ENCODE data around the gene C10orf95. TPM values are rescaled to one million over a fixed set of nuclear protein-coding genes. Genes with fewer than 3 reads are reported as not detected.

The C10orf95 gene
- polyA plus RNA-seq, 2 donors: 0.37 to 0.65 TPM

DNA sequence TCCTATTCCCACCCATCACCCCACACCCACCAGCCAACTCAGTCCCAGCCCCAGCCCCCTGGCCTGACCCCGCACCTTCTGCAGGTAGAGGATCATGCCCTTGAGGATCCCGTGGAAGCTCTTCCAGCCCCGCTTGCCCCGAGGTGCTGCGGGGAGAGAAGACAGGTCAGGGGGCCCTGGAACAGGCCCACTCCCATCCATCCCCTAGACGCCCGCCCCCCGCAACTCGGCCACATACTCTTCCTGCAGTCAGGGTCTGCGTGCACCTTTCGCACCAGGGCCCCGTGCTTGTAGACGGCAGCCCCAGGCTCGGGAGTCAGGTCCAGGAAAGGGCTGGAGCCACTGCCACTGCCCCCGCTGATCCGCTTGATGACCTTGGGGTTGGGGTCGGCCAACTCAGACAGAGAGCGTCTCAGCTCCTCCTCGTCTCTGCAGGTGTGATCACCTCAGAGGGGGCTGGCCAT lies 46.2 kb downstream of the C10orf95 start:
- Histone ChIP-seq H3K9me3 (ENCODE audit: control insufficient read depth in 2 of 2, insufficient read depth in 1 of 2, low read depth in 1 of 2, low read length in 1 of 2) (no peaks in the 10 kb centered on the region), H3K4me3 (ENCODE audit: low read depth in 1 of 2, low read length in 2 of 2) (no peak overlapping the region), H3K36me3 (ENCODE audit: control insufficient read depth in 2 of 2, insufficient read depth in 2 of 2, low read length in 1 of 2) (peaks cover 0 to 17% of the 10 kb centered on the region in 2 donors), H3K27ac (ENCODE audit: low read depth in 2 of 2, low read length in 1 of 2) (no peak overlapping the region), H3K4me1 (ENCODE audit: control insufficient read depth in 2 of 2, insufficient read depth in 2 of 2, low read length in 1 of 2) (peaks cover 7 to 15% of the 10 kb centered on the region in 2 donors), H3K27me3 (ENCODE audit: control insufficient read depth in 1 of 2, insufficient read depth in 2 of 2, low read length in 2 of 2) (peaks cover 0 to 9% of the 10 kb centered on the region in 2 donors)
- 76 to 82% methylated on average over 19 of the region's 19 CpGs for WGBS, 2 donors

DNA sequence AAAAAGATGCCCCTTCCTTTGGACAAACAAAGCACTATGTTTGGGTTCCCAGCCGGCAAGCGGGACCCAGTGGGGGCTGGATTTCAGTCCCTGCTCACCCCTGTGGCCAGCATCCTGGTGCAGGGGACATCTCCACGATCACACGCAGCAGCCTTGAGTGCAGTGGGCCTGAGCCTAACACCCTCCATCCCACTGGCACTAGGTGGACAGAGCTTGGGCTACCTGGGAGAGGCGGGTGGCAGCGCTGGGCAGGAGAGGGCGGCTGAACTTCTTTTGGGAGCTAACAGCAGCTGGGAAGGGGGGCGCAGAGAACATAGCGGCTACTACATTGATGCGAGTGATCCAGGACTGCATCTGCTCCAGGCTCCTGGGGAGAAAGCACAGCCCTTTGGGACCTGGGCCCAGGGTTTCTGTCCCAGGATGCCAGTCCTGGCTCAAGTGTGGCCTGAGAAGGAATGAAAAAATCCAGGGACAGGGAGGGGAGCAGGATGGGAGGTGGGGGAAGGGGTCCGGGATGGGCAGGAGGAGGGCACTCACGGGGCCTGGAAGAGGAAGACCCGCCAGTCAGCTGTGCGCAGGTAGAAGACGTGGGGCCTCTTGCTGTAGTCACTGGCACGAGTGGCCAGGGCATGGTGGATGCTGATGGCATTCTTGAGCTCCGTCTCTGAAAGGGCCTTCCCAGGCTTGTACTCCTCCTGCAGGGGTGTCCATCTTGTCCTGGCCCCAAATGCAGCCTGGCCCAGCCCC lies 46.8 kb downstream of the C10orf95 start:
- no peak overlapping the region for H3K27ac ChIP-seq (ENCODE audit: low read depth in 2 of 2, low read length in 1 of 2)
- H3K27me3 ChIP-seq (ENCODE audit: control insufficient read depth in 1 of 2, insufficient read depth in 2 of 2, low read length in 2 of 2): peaks cover 0 to 8% of the 10 kb centered on the region in 2 donors
- H3K9me3 ChIP-seq (ENCODE audit: control insufficient read depth in 2 of 2, insufficient read depth in 1 of 2, low read depth in 1 of 2, low read length in 1 of 2): no peaks in the 10 kb centered on the region
- H3K4me3 ChIP-seq (ENCODE audit: low read depth in 1 of 2, low read length in 2 of 2): no peak overlapping the region
- peaks cover 0 to 17% of the 10 kb centered on the region in 2 donors for H3K36me3 ChIP-seq (ENCODE audit: control insufficient read depth in 2 of 2, insufficient read depth in 2 of 2, low read length in 1 of 2)
- peaks cover 7 to 15% of the 10 kb centered on the region in 2 donors for H3K4me1 ChIP-seq (ENCODE audit: control insufficient read depth in 2 of 2, insufficient read depth in 2 of 2, low read length in 1 of 2)
- 82 to 87% methylated on average over 17 of the region's 17 CpGs for WGBS, 2 donors

DNA sequence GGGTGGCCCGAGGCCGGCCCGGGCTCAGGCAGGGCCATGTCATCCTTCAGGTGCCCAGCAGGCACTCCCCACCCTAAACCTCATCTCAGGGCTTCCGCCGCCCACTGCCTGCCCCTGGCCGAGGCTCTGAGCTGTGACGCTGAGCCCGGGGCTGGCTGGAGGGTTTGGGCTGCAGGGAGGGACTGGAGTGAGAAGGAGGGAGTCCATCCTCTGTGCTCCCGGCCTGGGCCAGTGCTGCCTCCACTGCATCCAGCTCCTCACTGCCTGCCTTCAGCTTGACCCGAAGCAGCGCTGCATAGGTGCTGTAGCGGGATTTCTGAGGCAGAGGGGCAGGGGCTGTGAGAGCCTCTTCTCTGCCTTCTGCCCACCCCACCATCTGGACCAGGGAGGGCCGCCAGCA lies 48.2 kb downstream of the C10orf95 start:
- H3K9me3 ChIP-seq (ENCODE audit: control insufficient read depth in 2 of 2, insufficient read depth in 1 of 2, low read depth in 1 of 2, low read length in 1 of 2): no peaks in the 10 kb centered on the region
- H3K36me3 ChIP-seq (ENCODE audit: control insufficient read depth in 2 of 2, insufficient read depth in 2 of 2, low read length in 1 of 2): peaks cover 0 to 17% of the 10 kb centered on the region in 2 donors
- H3K4me1 ChIP-seq (ENCODE audit: control insufficient read depth in 2 of 2, insufficient read depth in 2 of 2, low read length in 1 of 2): peaks cover 0 to 8% of the 10 kb centered on the region in 2 donors
- no peak overlapping the region for H3K27ac ChIP-seq (ENCODE audit: low read depth in 2 of 2, low read length in 1 of 2)
- H3K27me3 ChIP-seq (ENCODE audit: control insufficient read depth in 1 of 2, insufficient read depth in 2 of 2, low read length in 2 of 2): peaks cover 0 to 2% of the 10 kb centered on the region in 2 donors
- no peak overlapping the region for H3K4me3 ChIP-seq (ENCODE audit: low read depth in 1 of 2, low read length in 2 of 2)
- WGBS, 2 donors: 80 to 83% methylated on average over 13 of the region's 13 CpGs

DNA sequence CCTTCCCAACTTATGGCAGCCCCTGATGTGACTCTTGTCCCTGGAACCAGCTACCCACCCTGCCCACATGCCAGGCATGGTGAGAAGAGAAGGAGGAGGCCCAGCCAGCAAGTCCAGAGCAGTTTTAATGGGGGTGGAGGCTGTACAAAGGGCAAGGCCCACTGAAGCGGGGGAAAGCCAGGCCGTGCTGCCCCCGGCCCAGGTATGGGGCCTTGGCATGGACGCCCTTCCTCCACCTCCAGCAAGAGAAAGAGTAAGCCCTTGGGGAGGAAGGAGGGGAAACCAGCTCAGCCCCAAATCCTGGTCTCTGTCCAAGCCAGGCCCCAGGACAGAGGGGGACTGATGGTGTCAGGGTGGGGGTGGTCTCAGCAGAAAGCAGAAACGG lies 48.8 kb downstream of the C10orf95 start:
- Histone ChIP-seq H3K36me3 (ENCODE audit: control insufficient read depth in 2 of 2, insufficient read depth in 2 of 2, low read length in 1 of 2) (peaks cover 0 to 17% of the 10 kb centered on the region in 2 donors), H3K27me3 (ENCODE audit: control insufficient read depth in 1 of 2, insufficient read depth in 2 of 2, low read length in 2 of 2) (no peaks in the 10 kb centered on the region), H3K9me3 (ENCODE audit: control insufficient read depth in 2 of 2, insufficient read depth in 1 of 2, low read depth in 1 of 2, low read length in 1 of 2) (no peaks in the 10 kb centered on the region), H3K27ac (ENCODE audit: low read depth in 2 of 2, low read length in 1 of 2) (no peak overlapping the region), H3K4me1 (ENCODE audit: control insufficient read depth in 2 of 2, insufficient read depth in 2 of 2, low read length in 1 of 2) (peaks cover 0 to 8% of the 10 kb centered on the region in 2 donors), H3K4me3 (ENCODE audit: low read depth in 1 of 2, low read length in 2 of 2) (no peak overlapping the region)
- 77 to 82% methylated on average over 5 of the region's 5 CpGs for WGBS, 2 donors

DNA sequence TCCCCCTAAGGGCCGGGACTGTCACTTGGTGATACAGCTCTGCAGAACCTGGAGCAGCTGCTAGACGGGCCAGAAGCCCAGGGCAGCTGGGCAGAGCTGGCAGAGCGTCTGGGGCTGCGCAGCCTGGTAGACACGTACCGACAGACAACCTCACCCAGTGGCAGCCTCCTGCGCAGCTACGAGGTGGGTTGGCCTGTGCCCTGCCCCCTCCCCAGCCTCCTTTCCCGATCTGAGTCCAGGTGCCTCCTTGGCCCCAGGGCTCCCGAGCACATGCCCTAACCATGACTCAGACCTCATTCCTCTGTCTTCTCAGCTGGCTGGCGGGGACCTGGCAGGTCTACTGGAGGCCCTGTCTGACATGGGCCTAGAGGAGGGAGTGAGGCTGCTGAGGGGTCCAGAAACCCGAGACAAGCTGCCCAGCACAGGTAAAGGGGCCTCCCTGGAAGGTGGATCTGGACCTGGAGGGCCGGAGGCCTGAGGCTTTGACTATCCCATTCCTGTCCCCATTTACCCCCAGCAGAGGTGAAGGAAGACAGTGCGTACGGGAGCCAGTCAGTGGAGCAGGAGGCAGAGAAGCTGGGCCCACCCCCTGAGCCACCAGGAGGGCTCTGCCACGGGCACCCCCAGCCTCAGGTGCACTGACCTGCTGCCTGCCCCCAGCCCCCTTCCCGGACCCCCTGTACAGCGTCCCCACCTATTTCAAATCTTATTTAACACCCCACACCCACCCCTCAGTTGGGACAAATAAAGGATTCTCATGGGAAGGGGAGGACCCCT lies 49.4 kb downstream of the C10orf95 start:
- Histone ChIP-seq H3K27me3 (ENCODE audit: control insufficient read depth in 1 of 2, insufficient read depth in 2 of 2, low read length in 2 of 2) (no peaks in the 10 kb centered on the region), H3K9me3 (ENCODE audit: control insufficient read depth in 2 of 2, insufficient read depth in 1 of 2, low read depth in 1 of 2, low read length in 1 of 2) (no peaks in the 10 kb centered on the region), H3K4me3 (ENCODE audit: low read depth in 1 of 2, low read length in 2 of 2) (no peak overlapping the region), H3K27ac (ENCODE audit: low read depth in 2 of 2, low read length in 1 of 2) (no peak overlapping the region), H3K4me1 (ENCODE audit: control insufficient read depth in 2 of 2, insufficient read depth in 2 of 2, low read length in 1 of 2) (peaks cover 0 to 8% of the 10 kb centered on the region in 2 donors), H3K36me3 (ENCODE audit: control insufficient read depth in 2 of 2, insufficient read depth in 2 of 2, low read length in 1 of 2) (peaks cover 0 to 17% of the 10 kb centered on the region in 2 donors)
- 62 to 81% methylated on average over 18 of the region's 18 CpGs for WGBS, 2 donors

DNA sequence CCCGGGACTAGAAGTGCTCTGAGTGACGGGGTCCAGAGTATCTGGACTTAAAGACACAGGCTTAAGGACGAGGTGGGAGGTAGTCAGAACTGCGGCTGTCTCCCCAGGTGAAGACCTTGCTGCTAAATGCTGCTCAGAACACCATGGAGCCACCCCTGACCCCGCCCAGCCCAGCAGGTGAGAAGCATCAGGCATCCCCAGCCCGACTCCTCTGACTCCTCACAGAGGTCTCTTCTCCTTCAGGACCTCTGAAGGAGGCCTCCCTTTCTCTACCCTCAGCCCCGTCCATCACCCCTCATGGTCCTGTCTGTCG lies 50.0 kb downstream of the C10orf95 start:
- peaks cover 5 to 14% of the 10 kb centered on the region in 2 donors for H3K4me1 ChIP-seq (ENCODE audit: control insufficient read depth in 2 of 2, insufficient read depth in 2 of 2, low read length in 1 of 2)
- H3K9me3 ChIP-seq (ENCODE audit: control insufficient read depth in 2 of 2, insufficient read depth in 1 of 2, low read depth in 1 of 2, low read length in 1 of 2): no peaks in the 10 kb centered on the region
- H3K4me3 ChIP-seq (ENCODE audit: low read depth in 1 of 2, low read length in 2 of 2): no peak overlapping the region
- H3K27ac ChIP-seq (ENCODE audit: low read depth in 2 of 2, low read length in 1 of 2): no peak overlapping the region
- peaks cover 0 to 17% of the 10 kb centered on the region in 2 donors for H3K36me3 ChIP-seq (ENCODE audit: control insufficient read depth in 2 of 2, insufficient read depth in 2 of 2, low read length in 1 of 2)
- no peaks in the 10 kb centered on the region for H3K27me3 ChIP-seq (ENCODE audit: control insufficient read depth in 1 of 2, insufficient read depth in 2 of 2, low read length in 2 of 2)
- WGBS, 2 donors: 80 to 84% methylated on average over 8 of the region's 8 CpGs

DNA sequence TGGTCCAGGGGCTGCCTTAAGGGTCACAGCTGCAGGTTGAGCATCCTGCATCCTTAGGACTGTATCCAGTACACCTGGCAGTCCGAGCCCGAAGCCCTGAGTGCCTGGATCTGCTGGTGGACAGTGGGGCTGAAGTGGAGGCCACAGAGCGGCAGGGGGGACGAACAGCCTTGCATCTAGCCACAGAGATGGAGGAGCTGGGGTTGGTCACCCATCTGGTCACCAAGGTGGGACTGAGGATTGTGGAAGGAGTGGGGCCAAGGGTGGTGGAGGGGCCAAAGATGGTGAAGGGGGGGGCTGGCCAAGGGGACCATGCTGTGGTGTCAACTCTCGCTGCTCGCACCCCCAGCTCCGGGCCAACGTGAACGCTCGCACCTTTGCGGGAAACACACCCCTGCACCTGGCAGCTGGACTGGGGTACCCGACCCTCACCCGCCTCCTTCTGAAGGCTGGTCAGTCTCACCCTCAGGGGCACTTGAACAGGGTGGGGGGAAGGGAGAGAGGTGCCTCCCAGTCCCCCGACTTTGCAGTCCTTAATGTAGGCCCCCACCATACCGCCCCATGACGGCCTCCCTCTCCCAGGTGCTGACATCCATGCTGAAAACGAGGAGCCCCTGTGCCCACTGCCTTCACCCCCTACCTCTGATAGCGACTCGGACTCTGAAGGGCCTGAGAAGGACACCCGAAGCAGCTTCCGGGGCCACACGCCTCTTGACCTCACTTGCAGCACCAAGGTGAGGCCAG lies 50.6 kb downstream of the C10orf95 start:
- H3K27ac ChIP-seq (ENCODE audit: low read depth in 2 of 2, low read length in 1 of 2): no peak overlapping the region
- peaks cover 7 to 16% of the 10 kb centered on the region in 2 donors for H3K4me1 ChIP-seq (ENCODE audit: control insufficient read depth in 2 of 2, insufficient read depth in 2 of 2, low read length in 1 of 2)
- WGBS, 2 donors: 89 to 94% methylated on average over 21 to 22 of the region's 22 CpGs
- H3K36me3 ChIP-seq (ENCODE audit: control insufficient read depth in 2 of 2, insufficient read depth in 2 of 2, low read length in 1 of 2): peaks cover 0 to 17% of the 10 kb centered on the region in 2 donors
- H3K4me3 ChIP-seq (ENCODE audit: low read depth in 1 of 2, low read length in 2 of 2): no peak overlapping the region
- H3K27me3 ChIP-seq (ENCODE audit: control insufficient read depth in 1 of 2, insufficient read depth in 2 of 2, low read length in 2 of 2): no peaks in the 10 kb centered on the region
- no peaks in the 10 kb centered on the region for H3K9me3 ChIP-seq (ENCODE audit: control insufficient read depth in 2 of 2, insufficient read depth in 1 of 2, low read depth in 1 of 2, low read length in 1 of 2)

DNA sequence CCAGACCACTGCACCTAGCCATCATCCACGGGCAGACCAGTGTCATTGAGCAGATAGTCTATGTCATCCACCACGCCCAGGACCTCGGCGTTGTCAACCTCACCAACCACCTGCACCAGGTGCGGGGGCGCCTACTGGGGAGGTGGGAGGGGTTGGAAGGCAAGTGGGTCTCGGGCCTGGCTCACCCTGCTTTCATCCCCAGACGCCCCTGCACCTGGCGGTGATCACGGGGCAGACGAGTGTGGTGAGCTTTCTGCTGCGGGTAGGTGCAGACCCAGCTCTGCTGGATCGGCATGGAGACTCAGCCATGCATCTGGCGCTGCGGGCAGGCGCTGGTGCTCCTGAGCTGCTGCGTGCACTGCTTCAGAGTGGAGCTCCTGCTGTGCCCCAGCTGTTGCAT lies 51.3 kb downstream of the C10orf95 start:
- Histone ChIP-seq H3K4me3 (ENCODE audit: low read depth in 1 of 2, low read length in 2 of 2) (no peak overlapping the region), H3K27ac (ENCODE audit: low read depth in 2 of 2, low read length in 1 of 2) (no peak overlapping the region), H3K4me1 (ENCODE audit: control insufficient read depth in 2 of 2, insufficient read depth in 2 of 2, low read length in 1 of 2) (peaks cover 7 to 16% of the 10 kb centered on the region in 2 donors), H3K36me3 (ENCODE audit: control insufficient read depth in 2 of 2, insufficient read depth in 2 of 2, low read length in 1 of 2) (peaks cover 0 to 17% of the 10 kb centered on the region in 2 donors), H3K27me3 (ENCODE audit: control insufficient read depth in 1 of 2, insufficient read depth in 2 of 2, low read length in 2 of 2) (no peaks in the 10 kb centered on the region), H3K9me3 (ENCODE audit: control insufficient read depth in 2 of 2, insufficient read depth in 1 of 2, low read depth in 1 of 2, low read length in 1 of 2) (no peaks in the 10 kb centered on the region)
- WGBS, 2 donors: 78 to 81% methylated on average over 17 of the region's 17 CpGs
